ENCODE results near the gene BRD9.
A peak's percentile ranks its signal among the peaks of the same experiment; 100 is the strongest.
"Not testable (repeated sequence)": the region's sequence is repeated elsewhere in the genome, so short reads cannot be mapped to it uniquely, and the experiment has no call there.

BRD9 gene

DNA sequence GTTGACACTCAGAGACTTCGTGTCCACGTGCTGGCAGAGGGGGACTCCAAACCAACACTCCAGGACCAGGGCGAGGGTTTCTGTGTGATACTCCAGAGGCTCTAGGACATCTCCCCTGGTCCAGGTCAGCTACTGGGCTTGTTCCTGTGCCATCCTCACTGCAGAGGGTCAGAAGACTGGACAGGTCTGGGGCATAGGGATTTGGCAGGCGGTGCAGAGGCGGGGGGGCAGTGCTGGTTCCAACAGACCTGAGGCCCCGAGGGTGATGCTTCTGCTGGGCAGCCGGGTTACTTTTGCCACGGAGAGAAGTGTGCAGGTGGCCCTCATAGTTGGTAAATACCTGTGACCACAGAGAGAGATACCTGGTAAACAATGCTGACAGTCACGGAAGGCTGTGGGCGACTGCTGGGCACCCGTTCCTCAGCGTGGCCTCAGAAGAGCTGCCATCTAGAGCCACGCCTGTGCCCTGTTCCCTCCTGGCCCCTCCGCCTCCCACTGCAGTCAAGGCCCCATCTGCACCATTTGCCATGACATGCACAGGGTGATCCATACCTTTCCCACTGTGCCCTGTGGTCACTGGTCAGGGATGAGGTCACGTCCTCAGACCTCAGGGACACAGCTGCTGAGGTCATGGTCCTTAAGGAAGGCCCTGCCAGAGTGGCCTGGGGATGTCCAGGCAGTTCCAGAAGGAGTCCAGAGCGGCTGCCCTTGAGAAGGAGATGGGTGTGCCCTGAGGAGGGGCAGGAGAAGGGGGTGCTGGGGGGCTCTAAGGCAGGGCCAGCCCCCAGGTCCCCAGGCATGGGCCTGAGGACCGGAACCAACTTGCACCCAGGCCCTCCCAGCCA lies 30.1 kb upstream of the BRD9 start:
- DNase-seq (ENCODE audit: low read depth): no peak

- DNase-seq (ENCODE audit: low read depth): no peak
These were observed 29.1 kb upstream of the BRD9 start for GRCh38 chr5:921456-922435.

DNA sequence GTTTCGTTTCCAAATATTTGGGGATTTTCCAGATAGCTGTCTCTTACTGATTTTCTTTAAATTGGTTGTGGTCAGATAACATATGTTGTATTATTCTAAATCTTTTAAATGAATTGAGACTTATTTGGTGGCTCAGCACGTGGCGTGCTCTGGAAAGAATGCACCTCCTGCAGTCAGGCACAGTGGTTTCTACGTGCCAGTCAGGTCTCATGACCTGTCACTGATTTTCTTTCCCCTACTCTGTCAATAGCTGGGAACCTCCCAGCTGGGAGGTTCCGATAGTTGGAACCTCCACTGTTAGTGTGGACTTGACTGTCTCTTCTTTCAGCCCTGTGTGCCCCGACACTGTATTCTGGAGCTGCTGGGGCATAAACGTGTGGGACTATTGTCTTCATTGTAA lies 27.7 kb upstream of the BRD9 start:
- no peak for DNase-seq (ENCODE audit: low read depth)

DNA sequence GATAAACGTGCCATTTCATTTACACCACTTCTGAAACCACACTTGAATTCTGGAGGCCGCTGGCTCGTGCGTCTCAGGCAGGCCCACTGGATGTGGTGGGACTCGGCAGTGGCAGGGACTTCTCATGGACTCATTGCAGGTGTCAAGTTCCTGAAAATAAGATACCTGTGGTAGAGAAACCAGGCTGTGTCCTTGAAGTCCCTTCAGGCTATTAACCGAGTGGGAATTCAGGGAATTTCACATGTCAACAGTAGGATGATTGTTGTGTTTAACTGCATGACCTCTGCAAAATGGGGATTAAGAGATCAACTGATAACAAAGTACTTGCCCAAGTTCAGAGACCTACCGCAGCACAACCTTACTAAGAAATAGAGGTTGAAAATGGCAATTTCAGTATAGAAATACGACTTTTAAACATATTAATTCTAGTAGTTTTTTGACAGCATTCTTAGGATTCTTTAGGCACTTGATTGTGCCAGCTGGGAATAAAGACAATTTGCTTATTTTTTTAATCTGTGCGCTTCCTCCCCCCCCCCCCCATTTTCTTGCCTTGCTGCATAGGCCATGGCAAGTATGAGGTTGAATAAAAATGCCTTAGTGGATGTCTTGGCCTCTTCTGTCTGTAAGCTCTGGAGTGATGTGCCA lies 26.9 kb upstream of the BRD9 start:
- no peak for DNase-seq (ENCODE audit: low read depth)

DNA sequence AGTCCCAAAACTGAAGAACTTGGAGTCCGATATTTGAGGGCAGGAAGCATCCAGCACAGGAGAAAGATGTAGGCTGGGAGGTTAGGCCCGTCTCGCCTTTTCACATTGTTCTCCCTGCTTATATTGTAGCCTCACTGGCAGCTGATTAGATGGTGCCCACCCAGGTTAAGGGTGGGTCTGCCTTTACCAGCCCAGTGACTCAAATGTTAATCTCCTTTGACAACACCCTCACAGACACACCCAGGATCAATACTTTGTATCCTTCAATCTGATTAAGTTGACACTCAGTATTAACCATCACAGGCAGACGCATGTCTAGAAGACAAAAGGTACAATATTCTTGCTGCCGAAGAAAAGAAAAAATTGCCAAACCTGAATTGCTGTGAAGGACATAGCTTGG lies 26.1 kb upstream of the BRD9 start:
- not testable (repeated sequence) for DNase-seq (ENCODE audit: low read depth)

GRCh38 chr5:916441-917293 lies 24.1 kb upstream of the BRD9 start:
- DNase-seq (ENCODE audit: low read depth): no peak

DNA sequence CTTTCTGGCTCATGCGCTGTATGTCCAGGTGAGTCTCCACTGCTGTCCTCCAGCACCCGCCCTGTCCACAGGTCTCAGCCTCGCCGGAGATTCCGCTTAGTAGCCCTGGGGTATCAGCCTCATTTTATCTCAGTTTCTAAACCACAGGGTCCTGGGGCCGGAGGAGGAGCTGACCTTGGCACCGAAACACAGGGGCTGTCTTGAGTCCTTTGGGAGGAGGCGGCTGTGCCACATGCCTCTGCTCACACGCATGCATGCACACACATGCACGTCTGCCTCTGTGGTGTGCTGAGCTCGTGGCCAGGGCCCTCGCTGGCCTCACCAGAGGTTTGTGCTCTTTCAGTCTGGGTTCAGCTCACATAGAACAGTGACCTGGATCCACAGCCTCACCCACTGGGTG lies 23.3 kb upstream of the BRD9 start:
- no peak for DNase-seq (ENCODE audit: low read depth)

GRCh38 chr5:915346-915745 lies 22.7 kb upstream of the BRD9 start:
- DNase-seq (ENCODE audit: low read depth): not testable (repeated sequence)

DNA sequence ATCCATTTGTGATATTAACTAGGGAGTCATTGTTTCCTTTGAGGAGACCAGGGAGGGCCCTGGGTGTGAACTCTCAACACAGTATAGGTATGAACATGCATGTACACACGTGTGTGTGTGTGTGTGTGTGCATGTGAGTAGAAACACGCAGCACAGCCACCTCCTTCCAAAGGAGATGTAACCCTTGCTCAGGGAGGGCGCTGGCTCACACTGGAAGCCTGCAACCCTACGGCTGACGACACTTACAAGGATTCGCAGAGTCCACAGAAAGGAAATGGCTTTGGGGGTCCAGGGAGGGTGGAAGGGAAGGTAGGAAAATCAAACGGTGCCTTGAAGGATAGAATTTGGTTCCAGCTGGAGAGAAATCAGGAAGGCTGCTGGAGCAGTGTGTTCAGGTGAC lies 22.0 kb upstream of the BRD9 start:
- no peak for DNase-seq (ENCODE audit: low read depth)

GRCh38 chr5:914174-914573 lies 21.6 kb upstream of the BRD9 start:
- DNase-seq (ENCODE audit: low read depth): no peak

- peak; percentile 51 for DNase-seq (ENCODE audit: low read depth)
These were observed 19.9 kb upstream of the BRD9 start for GRCh38 chr5:912280-913091.

GRCh38 chr5:911601-912000 lies 19.0 kb upstream of the BRD9 start:
- no peak for DNase-seq (ENCODE audit: low read depth)

GRCh38 chr5:910769-911160 lies 18.2 kb upstream of the BRD9 start:
- DNase-seq (ENCODE audit: low read depth): no peak

DNA sequence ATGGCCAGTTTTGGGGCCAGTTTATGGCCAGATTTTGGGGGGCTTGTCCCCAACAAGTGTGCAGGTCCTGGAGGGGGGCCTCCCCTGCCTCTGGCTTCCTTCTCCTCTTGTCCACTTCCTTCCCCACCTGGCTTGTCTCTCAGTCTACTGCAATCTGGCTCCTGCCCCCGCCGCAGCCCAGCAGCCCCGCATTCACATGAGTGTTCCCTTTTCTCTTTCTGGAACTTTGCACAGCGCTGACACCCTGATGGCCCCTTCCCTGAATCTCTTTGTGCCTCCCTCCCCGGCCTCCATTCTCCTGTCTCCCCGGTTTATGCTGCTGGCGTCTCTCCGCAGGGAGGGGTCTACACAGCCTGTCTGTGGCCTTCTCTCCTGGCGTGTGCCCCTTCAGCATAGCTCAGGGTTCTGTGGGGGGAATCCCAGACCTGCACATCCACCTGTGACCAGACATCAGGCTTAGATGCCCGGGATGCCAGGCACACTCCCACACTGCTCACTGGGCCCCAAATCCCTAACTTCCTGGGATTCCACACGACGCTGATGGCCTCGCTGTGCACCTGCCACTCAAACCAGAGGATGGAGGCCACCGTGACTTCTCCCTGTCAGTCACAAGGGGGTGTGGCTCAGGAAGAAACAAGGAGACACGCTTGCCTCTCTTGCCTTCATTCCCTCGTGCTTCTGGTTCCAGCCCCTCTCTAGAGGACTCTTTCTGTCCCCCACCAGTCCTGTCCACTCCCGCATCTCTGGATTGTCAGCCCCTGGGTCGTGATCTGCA lies 17.6 kb upstream of the BRD9 start:
- no peak for DNase-seq (ENCODE audit: low read depth)

DNA sequence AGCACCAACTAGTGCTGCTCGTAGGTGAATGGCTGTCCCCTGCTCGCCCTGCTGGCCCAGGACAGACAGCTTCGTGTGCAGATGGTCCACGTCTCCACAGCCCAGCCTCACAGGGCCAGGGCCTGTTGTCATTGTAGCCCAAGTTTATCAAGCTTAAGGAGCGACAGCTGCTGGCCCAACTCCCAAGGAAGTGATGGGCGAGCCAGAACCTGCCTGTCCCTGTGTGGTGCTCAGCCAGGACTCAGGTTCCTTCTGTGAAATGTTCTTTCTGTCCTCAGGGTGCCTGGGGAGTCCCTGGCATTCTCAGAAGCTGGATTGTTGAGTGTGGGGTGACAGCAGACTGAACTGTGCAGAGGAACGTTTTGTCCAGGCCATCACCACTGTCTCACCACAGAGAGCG lies 16.5 kb upstream of the BRD9 start:
- no peak for DNase-seq (ENCODE audit: low read depth)

DNA sequence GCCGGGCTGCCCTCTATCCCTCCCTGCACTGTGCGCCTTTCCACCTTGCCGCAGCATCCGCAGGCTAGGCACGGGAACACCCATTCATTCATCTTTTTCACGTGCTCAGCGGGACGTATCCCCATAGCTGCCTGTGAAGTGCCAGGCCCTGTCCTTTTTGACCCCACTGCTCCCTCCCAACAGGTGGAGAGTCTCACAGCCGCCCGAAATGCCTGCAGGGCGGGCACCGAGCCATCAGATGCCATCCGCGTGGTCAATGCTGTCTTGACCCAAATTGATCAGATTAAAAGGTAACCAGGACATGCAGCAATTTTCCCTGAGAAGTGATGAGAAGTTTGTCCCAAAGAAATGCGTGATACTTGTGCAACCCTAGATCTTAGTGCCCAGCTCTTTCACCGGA lies 15.6 kb upstream of the BRD9 start:
- no peak for DNase-seq (ENCODE audit: low read depth)

DNA sequence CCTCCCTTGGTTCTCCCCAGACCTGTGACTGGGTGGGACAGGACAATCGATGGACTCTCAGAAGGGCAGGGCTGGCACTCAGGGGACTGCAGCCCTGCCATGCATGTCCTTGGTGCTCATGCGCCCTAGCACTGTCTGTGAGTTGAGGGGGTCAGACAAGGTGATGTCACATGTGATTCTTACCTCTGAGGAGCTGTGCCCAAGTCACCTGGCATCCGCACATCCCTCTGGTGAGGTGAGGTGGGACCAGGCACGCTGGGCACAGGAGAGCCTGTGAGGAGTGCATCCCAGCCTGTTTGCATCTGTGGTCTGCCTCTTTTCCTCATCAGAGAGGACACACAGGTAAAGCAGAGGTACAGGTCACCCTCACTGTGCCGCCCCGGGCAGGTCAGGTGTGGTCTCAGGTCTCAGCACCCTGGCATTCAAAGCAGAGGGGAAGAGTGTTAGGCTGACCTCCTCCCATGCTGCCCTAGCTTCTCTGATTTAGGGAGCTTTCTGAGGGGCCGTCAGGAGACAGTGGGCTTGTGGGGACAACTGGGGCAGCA lies 14.8 kb upstream of the BRD9 start:
- no peak for DNase-seq (ENCODE audit: low read depth)

DNA sequence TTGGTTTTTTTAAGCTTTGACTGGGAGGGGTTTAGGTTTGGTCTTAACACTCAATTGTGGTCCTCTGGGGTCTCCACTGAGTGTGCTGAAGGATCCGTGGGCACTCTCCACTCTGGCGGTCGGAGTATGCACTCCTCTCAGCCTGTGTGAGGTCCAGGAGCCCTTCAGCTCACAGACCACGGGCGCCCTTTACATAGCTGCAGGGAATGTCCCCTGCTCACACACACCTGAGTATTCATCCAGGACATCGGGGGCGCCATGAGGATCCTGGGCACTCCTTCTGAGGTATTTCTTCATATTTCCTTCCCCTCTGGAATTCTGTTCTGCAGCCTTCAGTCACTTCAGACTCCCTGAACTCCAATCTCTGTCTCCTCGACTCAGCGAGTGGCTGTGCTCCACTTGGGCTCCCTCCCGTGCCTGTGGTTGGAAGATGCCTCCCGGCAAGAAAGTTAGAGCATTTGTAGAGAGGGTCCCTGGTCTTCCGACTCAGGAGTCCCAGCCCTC lies 12.6 kb upstream of the BRD9 start:
- DNase-seq (ENCODE audit: low read depth): no peak

DNA sequence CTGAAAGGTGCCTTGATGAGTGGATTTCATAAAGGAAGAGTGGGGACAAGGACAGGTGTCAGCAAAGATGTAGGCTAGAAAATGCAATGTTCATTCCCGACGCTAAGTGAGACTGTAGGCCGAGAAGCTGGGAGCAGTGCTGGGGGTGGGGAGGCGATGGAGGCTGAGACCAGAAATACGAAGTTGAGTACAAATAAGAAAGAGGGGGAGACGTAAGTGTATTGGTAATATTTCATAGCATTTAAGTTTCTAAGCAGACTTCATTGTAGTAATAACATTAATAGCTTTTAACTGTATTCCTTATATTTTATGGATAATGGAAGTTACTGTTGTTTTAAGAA lies 11.1 kb upstream of the BRD9 start:
- DNase-seq (ENCODE audit: low read depth): no peak
